GM23248 (cell line): Measurements from ENCODE around the gene SPEG.

ENCODE experiments used
- EZH2 ChIP-seq: fragments of 200-600 bp; sonication (generic); IDR thresholded peaks from 2 replicates; pipeline ENCODE4 v1.6.1; 2018; ENCODE audit warnings: antibody characterized with exemption, mild to moderate bottlenecking; ENCODE audit not compliant: insufficient read depth, poor library complexity, severe bottlenecking
- EZH2phosphoT487 ChIP-seq: fragments of 200-600 bp; sonication (generic); IDR thresholded peaks from 2 replicates; pipeline ENCODE4 v1.6.1; 2018; ENCODE audit warnings: antibody characterized with exemption, moderate library complexity, mild to moderate bottlenecking, low read depth; ENCODE audit not compliant: insufficient read depth

- TF ChIP-seq EZH2phosphoT487 (no peak), EZH2 (no peak)
Observed at GRCh38 chr2:219469186-219469724, 34.6 kb downstream of the SPEG start.
